Measurements from ENCODE around the gene RPS27. TPM values are rescaled to one million over a fixed set of nuclear protein-coding genes. Genes with fewer than 3 reads are reported as not detected.

RPS27 gene
- polyA plus RNA-seq, 1 of the 3 experiments (the other 2 are of a cell fraction), result 7,060 TPM

DNA sequence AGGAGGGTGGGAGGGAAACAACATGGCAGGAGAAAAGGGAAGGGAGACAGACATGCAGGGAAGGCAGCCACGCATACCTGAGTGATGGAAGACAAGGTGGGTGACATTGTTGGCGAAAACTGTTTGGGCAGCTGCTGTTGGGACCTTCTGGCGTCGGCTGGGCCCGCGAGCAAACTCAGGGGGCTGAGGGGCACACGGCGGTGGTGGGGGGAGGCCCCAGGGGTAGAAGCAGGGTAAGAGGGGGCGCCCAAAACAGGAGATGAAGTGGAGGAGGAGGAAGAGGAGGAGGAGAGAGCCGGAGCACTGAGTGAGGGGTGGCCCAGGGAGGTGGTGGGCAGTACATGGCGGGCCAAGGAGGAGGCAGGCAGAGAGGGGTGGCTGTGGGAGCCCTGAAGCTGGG, 39.4 kb upstream of the RPS27 start:
- Histone ChIP-seq H3K9me2 (no peaks in the 10 kb centered on the region), H3K27ac (ENCODE audit: low read depth in 2 of 2, low read length in 1 of 2) (no peak overlapping the region), H3K4me2 (no peak overlapping the region), H3F3A (replicated peaks; ENCODE audit: insufficient read depth) (peaks cover 8% of the 10 kb centered on the region), H3K36me3 (replicated peaks in 1 of 2; ENCODE audit: control insufficient read depth in 1 of 2, insufficient read depth in 2 of 2, low read length in 1 of 2) (peaks cover 9 to 64% of the 10 kb centered on the region in 2 experiments), H3K4me3 (ENCODE audit: low read depth in 2 of 2, low read length in 1 of 2) (no peak overlapping the region), H4K20me1 (ENCODE audit: insufficient read depth) (peaks cover 24% of the 10 kb centered on the region), H3K79me2 (ENCODE audit: insufficient read depth) (peaks cover 43% of the 10 kb centered on the region), H2AFZ (ENCODE audit: low read depth) (no peak overlapping the region), H3K4me1 (ENCODE audit: control insufficient read depth in 1 of 2, insufficient read depth in 2 of 2, low read depth in 1 of 2, low read length in 1 of 2) (peaks cover 3 to 18% of the 10 kb centered on the region in 2 experiments; a peak in 2 of 4 replicates), H3K9ac (no peak overlapping the region), H3K9me3 (no peaks in the 10 kb centered on the region), H3K27me3 (ENCODE audit: insufficient read depth) (no peaks in the 10 kb centered on the region)
- no peak for DNase-seq
- ChIA-PET POLR2A (no interaction called here), CTCF (interaction anchor here (1.2 to 2.9 kb wide), 2 partner anchors 36 to 142 kb away, joined by 3 to 12 read pairs; partner anchors contain the start of gene RAB13)
- WGBS (ENCODE audit: low lambda C conversion rate), result 96% methylated on average over 11 of the region's 11 CpGs
- TF ChIP-seq, protein P1, sequence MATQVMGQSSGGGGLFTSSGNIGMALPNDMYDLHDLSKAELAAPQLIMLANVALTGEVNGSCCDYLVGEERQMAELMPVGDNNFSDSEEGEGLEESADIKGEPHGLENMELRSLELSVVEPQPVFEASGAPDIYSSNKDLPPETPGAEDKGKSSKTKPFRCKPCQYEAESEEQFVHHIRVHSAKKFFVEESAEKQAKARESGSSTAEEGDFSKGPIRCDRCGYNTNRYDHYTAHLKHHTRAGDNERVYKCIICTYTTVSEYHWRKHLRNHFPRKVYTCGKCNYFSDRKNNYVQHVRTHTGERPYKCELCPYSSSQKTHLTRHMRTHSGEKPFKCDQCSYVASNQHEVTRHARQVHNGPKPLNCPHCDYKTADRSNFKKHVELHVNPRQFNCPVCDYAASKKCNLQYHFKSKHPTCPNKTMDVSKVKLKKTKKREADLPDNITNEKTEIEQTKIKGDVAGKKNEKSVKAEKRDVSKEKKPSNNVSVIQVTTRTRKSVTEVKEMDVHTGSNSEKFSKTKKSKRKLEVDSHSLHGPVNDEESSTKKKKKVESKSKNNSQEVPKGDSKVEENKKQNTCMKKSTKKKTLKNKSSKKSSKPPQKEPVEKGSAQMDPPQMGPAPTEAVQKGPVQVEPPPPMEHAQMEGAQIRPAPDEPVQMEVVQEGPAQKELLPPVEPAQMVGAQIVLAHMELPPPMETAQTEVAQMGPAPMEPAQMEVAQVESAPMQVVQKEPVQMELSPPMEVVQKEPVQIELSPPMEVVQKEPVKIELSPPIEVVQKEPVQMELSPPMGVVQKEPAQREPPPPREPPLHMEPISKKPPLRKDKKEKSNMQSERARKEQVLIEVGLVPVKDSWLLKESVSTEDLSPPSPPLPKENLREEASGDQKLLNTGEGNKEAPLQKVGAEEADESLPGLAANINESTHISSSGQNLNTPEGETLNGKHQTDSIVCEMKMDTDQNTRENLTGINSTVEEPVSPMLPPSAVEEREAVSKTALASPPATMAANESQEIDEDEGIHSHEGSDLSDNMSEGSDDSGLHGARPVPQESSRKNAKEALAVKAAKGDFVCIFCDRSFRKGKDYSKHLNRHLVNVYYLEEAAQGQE (IDR thresholded peaks at IDR 0.05; ENCODE audit: low read depth, low read length), result no peak
- TF ChIP-seq, protein P2, sequence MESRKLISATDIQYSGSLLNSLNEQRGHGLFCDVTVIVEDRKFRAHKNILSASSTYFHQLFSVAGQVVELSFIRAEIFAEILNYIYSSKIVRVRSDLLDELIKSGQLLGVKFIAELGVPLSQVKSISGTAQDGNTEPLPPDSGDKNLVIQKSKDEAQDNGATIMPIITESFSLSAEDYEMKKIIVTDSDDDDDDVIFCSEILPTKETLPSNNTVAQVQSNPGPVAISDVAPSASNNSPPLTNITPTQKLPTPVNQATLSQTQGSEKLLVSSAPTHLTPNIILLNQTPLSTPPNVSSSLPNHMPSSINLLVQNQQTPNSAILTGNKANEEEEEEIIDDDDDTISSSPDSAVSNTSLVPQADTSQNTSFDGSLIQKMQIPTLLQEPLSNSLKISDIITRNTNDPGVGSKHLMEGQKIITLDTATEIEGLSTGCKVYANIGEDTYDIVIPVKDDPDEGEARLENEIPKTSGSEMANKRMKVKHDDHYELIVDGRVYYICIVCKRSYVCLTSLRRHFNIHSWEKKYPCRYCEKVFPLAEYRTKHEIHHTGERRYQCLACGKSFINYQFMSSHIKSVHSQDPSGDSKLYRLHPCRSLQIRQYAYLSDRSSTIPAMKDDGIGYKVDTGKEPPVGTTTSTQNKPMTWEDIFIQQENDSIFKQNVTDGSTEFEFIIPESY (IDR thresholded peaks at IDR 0.05; ENCODE audit: borderline replicate concordance, low read depth), result no peak
- TF ChIP-seq RXRA (IDR thresholded peaks at IDR 0.05; ENCODE audit: borderline replicate concordance, low read depth), result no peak
- TF ChIP-seq TEAD4 (IDR thresholded peaks at IDR 0.05; ENCODE audit: borderline replicate concordance, insufficient read depth), result no peak
- TF ChIP-seq GATA2 (CRISPR knock-in tag; IDR thresholded peaks at IDR 0.05), result no peak
- TF ChIP-seq NRF1 (IDR thresholded peaks at IDR 0.05; ENCODE audit: low read depth, low read length), result no peak
- no peak for TF ChIP-seq JUND (IDR thresholded peaks at IDR 0.05)

DNA sequence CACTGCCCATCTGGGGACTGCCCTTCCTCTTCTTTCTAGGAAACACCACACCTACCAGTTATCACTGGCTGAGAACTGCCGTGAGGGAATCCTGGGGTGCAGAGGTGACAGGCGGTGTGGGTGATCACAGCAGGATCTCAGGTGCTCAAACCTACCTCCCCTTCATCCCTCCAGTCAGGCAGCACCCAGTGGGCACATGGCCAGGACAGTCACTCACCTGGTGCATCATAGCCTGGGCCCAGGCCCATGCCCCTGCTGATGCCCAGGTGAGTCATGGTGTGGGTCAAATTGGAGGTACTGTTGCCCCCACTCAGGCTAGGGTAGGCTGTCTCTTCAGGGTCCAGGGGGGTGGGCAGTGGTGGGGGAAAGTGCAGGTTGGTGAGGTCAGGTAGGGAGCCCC, 38.8 kb upstream of the RPS27 start:
- no peak for DNase-seq
- peaks cover 48% of the 10 kb centered on the region for H3K79me2 ChIP-seq (ENCODE audit: insufficient read depth)
- peaks cover 9 to 64% of the 10 kb centered on the region in 2 experiments for H3K36me3 ChIP-seq (replicated peaks in 1 of 2; ENCODE audit: control insufficient read depth in 1 of 2, insufficient read depth in 2 of 2, low read length in 1 of 2)
- H3K4me3 ChIP-seq (ENCODE audit: low read depth in 2 of 2, low read length in 1 of 2), result no peak overlapping the region
- WGBS (ENCODE audit: low lambda C conversion rate), result 92% methylated on average over 2 of the region's 2 CpGs
- ChIA-PET CTCF (no interaction called here), POLR2A (no interaction called here)
- TF ChIP-seq NRF1 (IDR thresholded peaks at IDR 0.05; ENCODE audit: low read depth, low read length) (no peak), MEF2A (IDR thresholded peaks at IDR 0.05; ENCODE audit: borderline replicate concordance, low read depth) (no peak), GATA2 (CRISPR knock-in tag; IDR thresholded peaks at IDR 0.05) (no peak), EP300 (IDR thresholded peaks at IDR 0.05; ENCODE audit: borderline replicate concordance in 1 of 2, low read depth in 1 of 2, low read length in 1 of 2) (no peak), RFX5 (IDR thresholded peaks at IDR 0.05; ENCODE audit: low read length) (no peak), MXI1 (IDR thresholded peaks at IDR 0.05; ENCODE audit: low read depth, low read length) (no peak), FOXM1 (IDR thresholded peaks at IDR 0.05; ENCODE audit: low read depth) (no peak)
- TF ChIP-seq, protein P3, sequence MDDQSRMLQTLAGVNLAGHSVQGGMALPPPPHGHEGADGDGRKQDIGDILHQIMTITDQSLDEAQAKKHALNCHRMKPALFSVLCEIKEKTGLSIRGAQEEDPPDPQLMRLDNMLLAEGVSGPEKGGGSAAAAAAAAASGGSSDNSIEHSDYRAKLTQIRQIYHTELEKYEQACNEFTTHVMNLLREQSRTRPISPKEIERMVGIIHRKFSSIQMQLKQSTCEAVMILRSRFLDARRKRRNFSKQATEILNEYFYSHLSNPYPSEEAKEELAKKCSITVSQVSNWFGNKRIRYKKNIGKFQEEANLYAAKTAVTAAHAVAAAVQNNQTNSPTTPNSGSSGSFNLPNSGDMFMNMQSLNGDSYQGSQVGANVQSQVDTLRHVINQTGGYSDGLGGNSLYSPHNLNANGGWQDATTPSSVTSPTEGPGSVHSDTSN (IDR thresholded peaks at IDR 0.05), result no peak
- H3K9me2 ChIP-seq, result no peaks in the 10 kb centered on the region
- H3K27ac ChIP-seq (ENCODE audit: low read depth in 2 of 2, low read length in 1 of 2), result no peak overlapping the region
- H3K9ac ChIP-seq, result no peak overlapping the region
- H3K4me1 ChIP-seq (ENCODE audit: control insufficient read depth in 1 of 2, insufficient read depth in 2 of 2, low read depth in 1 of 2, low read length in 1 of 2), result peaks cover 2 to 22% of the 10 kb centered on the region in 2 experiments; a peak in 3 of 4 replicates
- no peaks in the 10 kb centered on the region for H3K9me3 ChIP-seq
- peaks cover 30% of the 10 kb centered on the region for H4K20me1 ChIP-seq (ENCODE audit: insufficient read depth)
- H2AFZ ChIP-seq (ENCODE audit: low read depth), result no peak overlapping the region
- no peaks in the 10 kb centered on the region for H3K27me3 ChIP-seq (ENCODE audit: insufficient read depth)
- no peak overlapping the region for H3K4me2 ChIP-seq
- peaks cover 7% of the 10 kb centered on the region for H3F3A ChIP-seq (replicated peaks; ENCODE audit: insufficient read depth)
